Measurements from ENCODE around the gene USP31.

Gene USP31

GRCh38 chr16:23081675-23082119 is 67.6 kb downstream of the USP31 start:
- in situ Hi-C loops (cut with MboI; ENCODE audit: low sequenced_read_pairs, unreplicated experiment), result no loop called here
- no peak for TF ChIP-seq CTCF (IDR thresholded peaks at IDR 0.05; ENCODE audit: borderline replicate concordance, control extremely low read depth, extremely low read depth, insufficient read depth, missing control alignments)

GRCh38 chr16:23080747-23081146 is 68.5 kb downstream of the USP31 start:
- no peak for DNase-seq (ENCODE audit: low spot score)
- in situ Hi-C loops (cut with MboI; ENCODE audit: low sequenced_read_pairs, unreplicated experiment), result no loop called here
- TF ChIP-seq CTCF (IDR thresholded peaks at IDR 0.05; ENCODE audit: borderline replicate concordance, control extremely low read depth, extremely low read depth, insufficient read depth, missing control alignments), result no peak

More at GRCh38 chr16:23081675-23082119, 67.6 kb downstream of the USP31 start:
- no peak for DNase-seq (ENCODE audit: low spot score)

- TF ChIP-seq CTCF (IDR thresholded peaks at IDR 0.05; ENCODE audit: borderline replicate concordance, control extremely low read depth, extremely low read depth, insufficient read depth, missing control alignments), result no peak
- in situ Hi-C loops (cut with MboI; ENCODE audit: low sequenced_read_pairs, unreplicated experiment), result no loop called here
- DNase-seq (ENCODE audit: low spot score), result no peak
Measured at GRCh38 chr16:23080329-23080728, 68.9 kb downstream of the USP31 start.

GRCh38 chr16:23079675-23080301 is 69.5 kb downstream of the USP31 start:
- no peak for TF ChIP-seq CTCF (IDR thresholded peaks at IDR 0.05; ENCODE audit: borderline replicate concordance, control extremely low read depth, extremely low read depth, insufficient read depth, missing control alignments)
- DNase-seq (ENCODE audit: low spot score), result no peak
- in situ Hi-C loops (cut with MboI; ENCODE audit: low sequenced_read_pairs, unreplicated experiment), result no loop called here

GRCh38 chr16:23074423-23074822 is 74.8 kb downstream of the USP31 start:
- no peak for TF ChIP-seq CTCF (IDR thresholded peaks at IDR 0.05; ENCODE audit: borderline replicate concordance, control extremely low read depth, extremely low read depth, insufficient read depth, missing control alignments)
- no peak for DNase-seq (ENCODE audit: low spot score)
- in situ Hi-C loops (cut with MboI; ENCODE audit: low sequenced_read_pairs, unreplicated experiment), result no loop called here

- no peak for DNase-seq (ENCODE audit: low spot score)
- no peak for TF ChIP-seq CTCF (IDR thresholded peaks at IDR 0.05; ENCODE audit: borderline replicate concordance, control extremely low read depth, extremely low read depth, insufficient read depth, missing control alignments)
- in situ Hi-C loops (cut with MboI; ENCODE audit: low sequenced_read_pairs, unreplicated experiment), result no loop called here
Measured at GRCh38 chr16:23072769-23073549, 76.3 kb downstream of the USP31 start.

Measured in GM13976 (cell line).